ENCODE results near the gene GRIN2A. TPM values are rescaled to one million over a fixed set of nuclear protein-coding genes. Genes with fewer than 3 reads are reported as not detected.

Gene GRIN2A
- total RNA-seq, 1 donor from 2014 or later = under 0.01 TPM

- H3K27me3 ChIP-seq (ENCODE audit: control insufficient read depth, insufficient read depth, low read length) = no peaks in the 10 kb centered on the region
- no peak overlapping the region for H3K4me3 ChIP-seq (ENCODE audit: low read depth, low read length)
- DNase-seq (ENCODE audit: low read depth) = no peak
- TF ChIP-seq CTCF (IDR thresholded peaks at IDR 0.05; ENCODE audit: insufficient read depth, low read length, poor library complexity, severe bottlenecking) = no peak
- H3K36me3 ChIP-seq (ENCODE audit: control insufficient read depth, insufficient read depth, low read length) = no peaks in the 10 kb centered on the region
Observed at GRCh38 chr16:10097271-10097670, 85.0 kb downstream of the GRIN2A start.

DNA sequence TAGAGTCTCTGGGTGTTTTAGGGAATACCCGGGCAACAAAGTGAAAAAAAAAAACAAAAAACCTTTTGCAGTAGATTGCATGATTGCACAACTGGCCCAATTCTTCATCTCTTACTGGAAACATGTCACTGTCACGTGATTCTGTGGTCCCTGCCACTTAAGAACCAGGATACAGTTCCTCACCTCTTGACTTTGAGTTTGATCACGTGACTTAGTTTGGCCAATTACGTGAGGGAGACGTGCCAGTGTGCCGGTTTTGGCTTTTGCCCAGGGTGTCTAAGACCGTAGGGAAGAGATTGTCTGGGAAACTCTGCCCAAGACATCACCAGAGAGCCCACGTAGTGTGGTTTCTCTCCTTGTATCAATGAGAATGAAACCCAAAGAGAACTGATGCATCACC is 88.7 kb downstream of the GRIN2A start:
- no peak for TF ChIP-seq CTCF (IDR thresholded peaks at IDR 0.05; ENCODE audit: insufficient read depth, low read length, poor library complexity, severe bottlenecking)
- H3K27me3 ChIP-seq (ENCODE audit: control insufficient read depth, insufficient read depth, low read length) = no peaks in the 10 kb centered on the region
- DNase-seq (ENCODE audit: low read depth) = no peak
- no peak overlapping the region for H3K4me3 ChIP-seq (ENCODE audit: low read depth, low read length)
- no peaks in the 10 kb centered on the region for H3K36me3 ChIP-seq (ENCODE audit: control insufficient read depth, insufficient read depth, low read length)

DNA sequence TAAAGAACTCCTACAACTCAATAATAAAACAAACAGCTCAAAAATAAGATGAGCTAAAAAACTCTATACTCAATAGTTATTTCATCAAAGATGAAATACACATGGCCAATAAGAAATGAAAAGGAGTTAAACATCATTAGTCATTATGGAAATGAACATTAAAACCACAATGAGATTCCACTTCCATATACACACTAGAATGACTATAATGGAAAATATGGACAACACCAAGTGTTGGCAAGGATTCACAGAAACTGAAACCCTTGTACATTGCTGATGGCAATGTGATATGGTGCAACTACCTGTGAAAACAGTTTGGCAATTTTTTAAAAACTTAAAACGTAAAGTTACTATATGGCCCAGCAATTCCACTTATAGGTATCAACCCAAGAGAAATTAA is 91.4 kb downstream of the GRIN2A start:
- Histone ChIP-seq H3K36me3 (ENCODE audit: control insufficient read depth, insufficient read depth, low read length) (no peaks in the 10 kb centered on the region), H3K27me3 (ENCODE audit: control insufficient read depth, insufficient read depth, low read length) (no peaks in the 10 kb centered on the region), H3K4me3 (ENCODE audit: low read depth, low read length) (no peak overlapping the region)
- no peak for DNase-seq (ENCODE audit: low read depth)
- TF ChIP-seq CTCF (IDR thresholded peaks at IDR 0.05; ENCODE audit: insufficient read depth, low read length, poor library complexity, severe bottlenecking) = no peak

GRCh38 chr16:10088380-10088793 is 93.8 kb downstream of the GRIN2A start:
- Histone ChIP-seq H3K36me3 (ENCODE audit: control insufficient read depth, insufficient read depth, low read length) (no peaks in the 10 kb centered on the region), H3K4me3 (ENCODE audit: low read depth, low read length) (no peak overlapping the region), H3K27me3 (ENCODE audit: control insufficient read depth, insufficient read depth, low read length) (no peaks in the 10 kb centered on the region)
- TF ChIP-seq CTCF (IDR thresholded peaks at IDR 0.05; ENCODE audit: insufficient read depth, low read length, poor library complexity, severe bottlenecking) = no peak
- DNase-seq (ENCODE audit: low read depth) = no peak

DNA sequence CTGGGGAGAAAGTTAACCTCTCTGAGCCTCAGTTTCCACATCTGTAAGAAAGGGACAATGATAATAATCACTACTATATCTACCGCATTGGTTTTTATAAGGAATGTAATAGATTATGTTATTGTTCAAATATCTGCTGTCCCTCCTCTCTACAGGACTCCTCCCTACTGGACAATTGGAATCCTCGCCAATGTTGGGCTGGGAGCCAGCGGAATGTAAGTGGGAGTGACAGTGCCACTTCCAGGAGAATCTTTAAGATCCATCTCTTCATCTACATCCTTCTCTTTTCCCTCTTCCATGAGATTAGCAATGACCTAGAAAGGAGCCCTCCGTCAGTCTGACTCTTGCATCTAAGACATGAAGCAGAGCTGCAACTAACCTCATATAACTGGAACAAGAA is 95.1 kb downstream of the GRIN2A start:
- DNase-seq (ENCODE audit: low read depth) = no peak
- Histone ChIP-seq H3K36me3 (ENCODE audit: control insufficient read depth, insufficient read depth, low read length) (no peaks in the 10 kb centered on the region), H3K27me3 (ENCODE audit: control insufficient read depth, insufficient read depth, low read length) (no peaks in the 10 kb centered on the region), H3K4me3 (ENCODE audit: low read depth, low read length) (no peak overlapping the region)
- no peak for TF ChIP-seq CTCF (IDR thresholded peaks at IDR 0.05; ENCODE audit: insufficient read depth, low read length, poor library complexity, severe bottlenecking)

- H3K4me3 ChIP-seq (ENCODE audit: low read depth, low read length) = no peak overlapping the region
- no peak for TF ChIP-seq CTCF (IDR thresholded peaks at IDR 0.05; ENCODE audit: insufficient read depth, low read length, poor library complexity, severe bottlenecking)
Observed at GRCh38 chr16:10086620-10087019, 95.6 kb downstream of the GRIN2A start.

More at GRCh38 chr16:10086620-10087019, 95.6 kb downstream of the GRIN2A start:
- DNase-seq (ENCODE audit: low read depth) = no peak
- H3K36me3 ChIP-seq (ENCODE audit: control insufficient read depth, insufficient read depth, low read length) = no peaks in the 10 kb centered on the region
- no peaks in the 10 kb centered on the region for H3K27me3 ChIP-seq (ENCODE audit: control insufficient read depth, insufficient read depth, low read length)
